GM12878 (cell line): ENCODE measurements around the gene THY1.

Source experiments
- CTCF ChIP-seq, 3 experiments: IDR thresholded peaks in 2 of 3; conservative IDR thresholded peaks in 1 of 3; 2 replicates each; pipeline ENCODE4 v1.5.1; 2011; ENCODE audit warnings: low read depth in 3 of 3, low read length in 3 of 3, mild to moderate bottlenecking in 3 of 3, control low read depth in 2 of 3, moderate library complexity in 2 of 3, inconsistent platforms in 1 of 3, mixed read lengths in 1 of 3; ENCODE audit not compliant: control insufficient read depth in 2 of 3, insufficient read depth in 1 of 3; ENCODE audit errors: extremely low read depth in 1 of 3
- HDAC6 ChIP-seq: fragments of 200-600 bp; sonication (generic); IDR thresholded peaks from one replicate; pipeline ENCODE4 v1.8.0; 2017; ENCODE audit warnings: antibody characterized with exemption; ENCODE audit not compliant: unreplicated experiment
- RBBP5 ChIP-seq: fragments of 200-600 bp; sonication (generic); conservative IDR thresholded peaks from 2 replicates; pipeline ENCODE4 v1.6.1; 2016
- USF1 ChIP-seq: IDR thresholded peaks from 2 replicates; pipeline ENCODE4 v1.6.1; 2011; ENCODE audit warnings: borderline replicate concordance, low read depth, mild to moderate bottlenecking, moderate library complexity, mixed read lengths, low read length; ENCODE audit not compliant: insufficient read depth; ENCODE audit errors: extremely low read length

DNA sequence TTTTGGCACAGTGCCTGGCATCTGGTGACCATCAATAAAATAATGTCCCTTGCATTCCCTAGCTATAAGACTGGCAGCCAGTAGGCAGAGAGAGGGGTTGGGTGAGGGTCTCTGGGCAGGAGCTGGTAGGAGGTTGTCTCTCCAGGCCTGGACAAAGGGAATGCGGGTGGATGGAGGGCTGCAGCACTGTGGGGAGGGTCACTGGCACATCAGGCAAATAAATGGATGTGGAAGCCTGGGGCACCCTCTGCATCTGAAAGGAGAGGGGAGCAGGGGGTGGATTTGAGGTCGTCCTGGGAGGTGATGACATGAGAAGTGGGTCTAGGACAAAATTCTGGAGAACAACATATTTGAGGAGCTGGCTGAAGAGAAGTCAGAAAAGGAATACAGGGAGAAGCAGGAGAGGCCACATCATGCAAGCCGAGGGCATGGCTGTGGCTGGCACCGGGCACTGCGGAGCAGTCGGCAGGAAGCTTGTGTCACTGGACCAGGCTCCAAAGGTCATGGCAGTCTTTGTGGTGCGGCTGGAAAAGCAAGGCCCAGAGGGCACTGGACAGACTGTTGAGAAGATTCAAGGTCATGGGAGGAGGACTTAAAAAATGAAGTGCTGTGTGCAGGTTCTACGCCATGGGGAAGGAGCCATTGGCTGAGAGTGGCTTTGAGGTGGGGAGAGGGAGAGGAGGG is 36.5 kb upstream of the THY1 start:
- TF ChIP-seq CTCF (IDR thresholded peaks at IDR 0.05 in 2 of 3, conservative IDR thresholded peaks at IDR 0.05 in 1 of 3; ENCODE audit: control insufficient read depth in 2 of 3, extremely low read depth in 1 of 3, insufficient read depth in 1 of 3, low read depth in 3 of 3, low read length in 3 of 3) (no peak), USF1 (no peak), HDAC6 (no peak), RBBP5 (no peak)
